Measurements from ENCODE around the gene GATAD2B.

The GATAD2B gene

GRCh38 chr1:153795934-153796785 is 126.6 kb downstream of the GATAD2B start:
- Histone ChIP-seq H3K4me1 (ENCODE audit: control insufficient read depth, insufficient read depth, low read length) (no peaks in the 10 kb centered on the region), H3K9me3 (ENCODE audit: control insufficient read depth, insufficient read depth, low read depth, low read length) (no peaks in the 10 kb centered on the region), H3K27ac (ENCODE audit: extremely low read depth, low read depth, low read length) (no peak overlapping the region), H3K4me3 (ENCODE audit: low read depth, low read length) (no peak overlapping the region), H3K36me3 (ENCODE audit: control insufficient read depth in 2 of 2, insufficient read depth in 1 of 2, low read length in 2 of 2) (peaks cover 0 to 4% of the 10 kb centered on the region in 2 experiments; a peak in 1 of 3 replicates)
- ChIA-PET CTCF (interaction anchor here (0.6 to 4.4 kb wide), 24 partner anchors 11 to 195 kb away, joined by 3 to 46 read pairs (median 6); partner anchors contain the start of genes CREB3L4, DENND4B and RAB13), POLR2A (interaction anchor here (0.7 to 1.9 kb wide), 3 partner anchors 126 to 194 kb away, joined by 3 to 8 read pairs (median 3); partner anchors contain the start of genes JTB and RPS27)
- TF ChIP-seq CTCF (tag by site-specific recombination; IDR thresholded peaks at IDR 0.05): no peak
- TF ChIP-seq HIC1 (tag by site-specific recombination; IDR thresholded peaks at IDR 0.05): peak; percentile 37; the same call in 1 of the 2 replicates
- no peak for TF ChIP-seq ZNF580 (tag by site-specific recombination; IDR thresholded peaks at IDR 0.05)

GRCh38 chr1:153795330-153795837 is 127.4 kb downstream of the GATAD2B start:
- Histone ChIP-seq H3K4me1 (ENCODE audit: control insufficient read depth, insufficient read depth, low read length) (no peaks in the 10 kb centered on the region), H3K27ac (ENCODE audit: extremely low read depth, low read depth, low read length) (no peak overlapping the region), H3K4me3 (ENCODE audit: low read depth, low read length) (no peak overlapping the region), H3K9me3 (ENCODE audit: control insufficient read depth, insufficient read depth, low read depth, low read length) (no peaks in the 10 kb centered on the region), H3K36me3 (ENCODE audit: control insufficient read depth in 2 of 2, insufficient read depth in 1 of 2, low read length in 2 of 2) (peaks cover 0 to 4% of the 10 kb centered on the region in 2 experiments; a peak in 1 of 3 replicates)
- TF ChIP-seq ZBTB48 (tag by site-specific recombination; IDR thresholded peaks at IDR 0.05): no peak
- TF ChIP-seq ZNF571 (tag by site-specific recombination; IDR thresholded peaks at IDR 0.05): no peak
- no peak for TF ChIP-seq ZIC2 (tag by site-specific recombination; IDR thresholded peaks at IDR 0.05)
- no peak for TF ChIP-seq CTCF (tag by site-specific recombination; IDR thresholded peaks at IDR 0.05)
- TF ChIP-seq ZNF692 (tag by site-specific recombination; IDR thresholded peaks at IDR 0.05): no peak
- no peak for TF ChIP-seq ZNF639 (tag by site-specific recombination; IDR thresholded peaks at IDR 0.05)
- TF ChIP-seq ZNF610 (tag by site-specific recombination; IDR thresholded peaks at IDR 0.05; ENCODE audit: borderline replicate concordance): no peak
- TF ChIP-seq ZNF600 (tag by site-specific recombination; IDR thresholded peaks at IDR 0.05): peak; percentile 54
- ChIA-PET POLR2A (interaction anchor here (1.3 kb wide), 1 partner anchor 195 kb away, joined by 3 read pairs; the partner anchor contains the start of gene RPS27), CTCF (interaction anchor here (0.9 to 4.4 kb wide), 2 partner anchors 190 to 193 kb away, joined by 3 to 46 read pairs; partner anchors contain the start of gene RAB13)
